ENCODE measurements around the gene ADGRB3. TPM values are rescaled to one million over a fixed set of nuclear protein-coding genes. Genes with fewer than 3 reads are reported as not detected.

The ADGRB3 gene
- total RNA-seq, 1 donor from 2014 or later, result 1.5 TPM

GRCh38 chr6:68650142-68650541 is 15.1 kb downstream of the ADGRB3 start:
- Histone ChIP-seq H4K20me1 (ENCODE audit: low read depth) (no peaks in the 10 kb centered on the region), H3K27ac (no peak overlapping the region), H3F3A (ENCODE audit: low read depth) (no peaks in the 10 kb centered on the region), H3K4me2 (no peak overlapping the region), H3K79me2 (ENCODE audit: low read depth) (no peaks in the 10 kb centered on the region), H3K4me1 (peaks cover 23% of the 10 kb centered on the region), H2AFZ (replicated peaks) (no peak overlapping the region), H3K36me3 (no peaks in the 10 kb centered on the region), H3K27me3 (no peaks in the 10 kb centered on the region), H3K9me3 (ENCODE audit: low read depth) (no peaks in the 10 kb centered on the region), H3K9ac (no peak overlapping the region), H3K4me3 (no peak overlapping the region)
- no peaks in the 10 kb centered on the region for H3K9me3 Mint-ChIP-seq
- no peak overlapping the region for H3K27ac Mint-ChIP-seq
- no peak for TF ChIP-seq CTCF (IDR thresholded peaks at IDR 0.05)
- H3K4me3 Mint-ChIP-seq, result no peak overlapping the region
- no peaks in the 10 kb centered on the region for H3K36me3 Mint-ChIP-seq
- no peak for DNase-seq (ENCODE audit: low spot score)
- H3K27me3 Mint-ChIP-seq (ENCODE audit: insufficient read depth, low read depth), result no peaks in the 10 kb centered on the region
- peaks cover 17% of the 10 kb centered on the region for H3K4me1 Mint-ChIP-seq

- no peak overlapping the region for H3K9ac ChIP-seq
- H3K4me1 ChIP-seq, result peaks cover 23% of the 10 kb centered on the region
- H3K27ac Mint-ChIP-seq, result no peak overlapping the region
- no peak for TF ChIP-seq EZH2 (IDR thresholded peaks at IDR 0.05)
- no peak for TF ChIP-seq EZH2phosphoT487 (IDR thresholded peaks at IDR 0.05)
- TF ChIP-seq CTCF (IDR thresholded peaks at IDR 0.05), result no peak
- H3K4me3 Mint-ChIP-seq, result no peak overlapping the region
- no peak overlapping the region for H3K4me3 ChIP-seq
- H4K20me1 ChIP-seq (ENCODE audit: low read depth), result no peaks in the 10 kb centered on the region
- no peaks in the 10 kb centered on the region for H3F3A ChIP-seq (ENCODE audit: low read depth)
- H3K4me2 ChIP-seq, result no peak overlapping the region
- no peaks in the 10 kb centered on the region for H3K27me3 Mint-ChIP-seq (ENCODE audit: insufficient read depth, low read depth)
- no peaks in the 10 kb centered on the region for H3K9me3 Mint-ChIP-seq
- no peaks in the 10 kb centered on the region for H3K79me2 ChIP-seq (ENCODE audit: low read depth)
- no peak for DNase-seq (ENCODE audit: low spot score)
- no peaks in the 10 kb centered on the region for H3K36me3 Mint-ChIP-seq
- H3K4me1 Mint-ChIP-seq, result peaks cover 17% of the 10 kb centered on the region
- no peaks in the 10 kb centered on the region for H3K36me3 ChIP-seq
- H3K9me3 ChIP-seq (ENCODE audit: low read depth), result no peaks in the 10 kb centered on the region
- H3K27me3 ChIP-seq, result no peaks in the 10 kb centered on the region
- H2AFZ ChIP-seq (replicated peaks), result peak overlapping the region; percentile 21
- no peak overlapping the region for H3K27ac ChIP-seq
These were observed 16.2 kb downstream of the ADGRB3 start for GRCh38 chr6:68651011-68651985.

GRCh38 chr6:68652117-68652536 is 17.0 kb downstream of the ADGRB3 start:
- no peaks in the 10 kb centered on the region for H3K79me2 ChIP-seq (ENCODE audit: low read depth)
- no peaks in the 10 kb centered on the region for H3K36me3 ChIP-seq
- Mint-ChIP-seq H3K9me3 (no peaks in the 10 kb centered on the region), H3K27ac (no peak overlapping the region), H3K4me1 (peaks cover 17% of the 10 kb centered on the region), H3K4me3 (no peak overlapping the region), H3K36me3 (no peaks in the 10 kb centered on the region), H3K27me3 (ENCODE audit: insufficient read depth, low read depth) (no peaks in the 10 kb centered on the region)
- no peak overlapping the region for H3K27ac ChIP-seq
- H4K20me1 ChIP-seq (ENCODE audit: low read depth), result no peaks in the 10 kb centered on the region
- H3K9ac ChIP-seq, result no peak overlapping the region
- TF ChIP-seq EZH2 (IDR thresholded peaks at IDR 0.05), result no peak
- peak; percentile 31 for TF ChIP-seq CTCF (IDR thresholded peaks at IDR 0.05)
- no peak overlapping the region for H3K4me3 ChIP-seq
- H3F3A ChIP-seq (ENCODE audit: low read depth), result no peaks in the 10 kb centered on the region
- H3K27me3 ChIP-seq, result no peaks in the 10 kb centered on the region
- no peak overlapping the region for H3K4me2 ChIP-seq
- H3K4me1 ChIP-seq, result peaks cover 23% of the 10 kb centered on the region
- H2AFZ ChIP-seq (replicated peaks), result peak overlapping the region; percentile 21
- no peaks in the 10 kb centered on the region for H3K9me3 ChIP-seq (ENCODE audit: low read depth)
- peak; percentile 26 for DNase-seq (ENCODE audit: low spot score)

Measured in neural progenitor cell (in vitro differentiated cells).